Endothelial cell of umbilical vein (primary cell): Measurements from ENCODE around the gene HAVCR2. TPM values are rescaled to one million over a fixed set of nuclear protein-coding genes. Genes with fewer than 3 reads are reported as not detected.

ENCODE experiments used
- BruUV-seq: library from RNA; stranded (reverse); fragments of 400-500 nt; replicated peaks from 2 replicates; lab custom pipeline; 2021; lab: Mats Ljungman, UMichigan
- CTCF ChIA-PET: fragments of 300-600, 350-600 bp; sonication (Branson Sonifier 250); formaldehyde crosslinking; loops from one replicate; lab custom pipeline; 2021; ENCODE audit warnings: antibody characterized with exemption, inconsistent platforms; lab: Charles Lee
- POLR2A ChIA-PET: fragments of 300-600, 350-600 bp; sonication (Branson Sonifier 250); formaldehyde crosslinking; loops from one replicate; lab custom pipeline; 2021; ENCODE audit warnings: antibody characterized with exemption, inconsistent platforms; lab: Charles Lee
- DNase-seq: peaks from one replicate; pipeline ENCODE4 v3.0.0-alpha.2; 2011; ENCODE audit warnings: low read depth, low spot score
- FAIRE-seq: peaks from 2 replicates; lab custom pipeline; 2011; peaks lifted over from hg19 to GRCh38; lab: Jason Lieb, UNC
- H2AFZ ChIP-seq: 2 replicates; pipeline ENCODE4 v1.6.0; 2012; ENCODE audit warnings: low read depth, low read length, control low read depth, inconsistent platforms
- H3K27ac ChIP-seq: 2 replicates; pipeline ENCODE4 v1.5.1; 2011; ENCODE audit warnings: low read depth, mild to moderate bottlenecking, control low read depth, low read length, moderate library complexity; ENCODE audit not compliant: insufficient read depth
- H3K27me3 ChIP-seq, 2 experiments: 2 replicates each; pipeline versions ENCODE4 v1.6.0 to v1.6.1; 2011; ENCODE audit warnings: low read length in 2 of 2, mixed read lengths in 1 of 2; ENCODE audit not compliant: control insufficient read depth in 2 of 2, insufficient read depth in 2 of 2
- H3K36me3 ChIP-seq, 2 experiments: 2 replicates in 1 of 2; 3 replicates in 1 of 2; pipeline ENCODE4 v1.5.1; 2011; ENCODE audit warnings: low read length in 2 of 2, mild to moderate bottlenecking in 1 of 2, moderate library complexity in 1 of 2; ENCODE audit not compliant: control insufficient read depth in 2 of 2, insufficient read depth in 2 of 2; ENCODE audit errors: extremely low read depth in 1 of 2
- H3K4me1 ChIP-seq: 3 replicates; pipeline ENCODE4 v1.5.1; 2011; ENCODE audit warnings: mild to moderate bottlenecking, low read length; ENCODE audit not compliant: control insufficient read depth, insufficient read depth; ENCODE audit errors: extremely low read depth
- H3K4me2 ChIP-seq: 2 replicates; pipeline ENCODE4 v1.6.1; 2011; ENCODE audit warnings: low read length, control low read depth, mixed read lengths; ENCODE audit not compliant: insufficient read depth
- H3K4me3 ChIP-seq, 3 experiments: fragments of 200-600 bp in 1 of 3; sonication (generic), shearing (Covaris generic) in 1 of 3; replicated peaks in 1 of 3; 2 replicates each; pipeline ENCODE4 v1.5.1; 2011 to 2016; ENCODE audit warnings: control low read depth in 3 of 3, low read length in 3 of 3, mild to moderate bottlenecking in 2 of 3, inconsistent platforms in 1 of 3, low read depth in 1 of 3, moderate library complexity in 1 of 3; ENCODE audit not compliant: insufficient read depth in 1 of 3
- H3K79me2 ChIP-seq: 2 replicates; pipeline ENCODE4 v1.6.0; 2012; ENCODE audit warnings: low read length, inconsistent platforms; ENCODE audit not compliant: control insufficient read depth, insufficient read depth
- H3K9ac ChIP-seq: replicated peaks from 2 replicates; pipeline ENCODE3; 2011; ENCODE audit warnings: low read length, control low read depth; ENCODE audit not compliant: insufficient read depth; ENCODE audit errors: extremely low read depth
- H3K9me1 ChIP-seq: replicated peaks from 3 replicates; pipeline ENCODE4 v1.6.0; 2011; ENCODE audit warnings: mild to moderate bottlenecking, low read length; ENCODE audit not compliant: control insufficient read depth, insufficient read depth; ENCODE audit errors: extremely low read depth
- H3K9me3 ChIP-seq: replicated peaks from 2 replicates; pipeline ENCODE4 v1.5.1; 2012; ENCODE audit warnings: low read length, inconsistent platforms; ENCODE audit not compliant: control insufficient read depth, insufficient read depth
- H4K20me1 ChIP-seq: replicated peaks from 2 replicates; pipeline ENCODE3; 2011; ENCODE audit warnings: mild to moderate bottlenecking, low read length; ENCODE audit not compliant: control insufficient read depth, insufficient read depth; ENCODE audit errors: extremely low read depth
- CTCF ChIP-seq, 2 donors: IDR thresholded peaks; 1 replicate in 1 of 2; 2 replicates in 1 of 2; pipeline ENCODE4 v1.5.1; 2011; ENCODE audit warnings: low read length in 2 of 2, mild to moderate bottlenecking in 2 of 2, moderate library complexity in 2 of 2, control low read depth in 1 of 2, inconsistent platforms in 1 of 2, low read depth in 1 of 2; ENCODE audit not compliant: insufficient read depth in 1 of 2; ENCODE audit errors: extremely low read depth in 1 of 2
- EZH2 ChIP-seq: IDR thresholded peaks from 2 replicates; pipeline ENCODE4 v1.6.1; 2012; ENCODE audit warnings: borderline replicate concordance, low read depth, mild to moderate bottlenecking, moderate library complexity, low read length, inconsistent platforms; ENCODE audit not compliant: severe bottlenecking
- FOS ChIP-seq: IDR thresholded peaks from 2 replicates; pipeline ENCODE4 v1.6.1; 2011; ENCODE audit warnings: mild to moderate bottlenecking, low read length, moderate library complexity, borderline replicate concordance; ENCODE audit not compliant: insufficient read depth
- GATA2 ChIP-seq: IDR thresholded peaks from 2 replicates; pipeline ENCODE4 v1.7.0; 2011; ENCODE audit warnings: low read depth, mild to moderate bottlenecking, moderate library complexity, mixed read lengths, low read length; ENCODE audit not compliant: insufficient read length, insufficient read depth
- JUN ChIP-seq: IDR thresholded peaks from 2 replicates; pipeline ENCODE4 v1.6.1; 2011; ENCODE audit warnings: borderline replicate concordance, low read depth; ENCODE audit not compliant: insufficient read length, insufficient read depth
- MAX ChIP-seq: IDR thresholded peaks from 2 replicates; pipeline ENCODE4 v1.6.1; 2011; ENCODE audit not compliant: insufficient read depth, insufficient read length
- MYC ChIP-seq: IDR thresholded peaks from one replicate; pipeline ENCODE4 v1.6.1; 2011; ENCODE audit warnings: mild to moderate bottlenecking, low read depth, low read length
- POLR2A ChIP-seq: IDR thresholded peaks from 2 replicates; pipeline ENCODE4 v1.6.1; 2012; ENCODE audit warnings: low read depth, mild to moderate bottlenecking, control low read depth, low read length
- POLR2AphosphoS5 ChIP-seq: IDR thresholded peaks from 2 replicates; pipeline ENCODE4 v1.6.1; 2012; ENCODE audit warnings: low read depth, mild to moderate bottlenecking, control low read depth, low read length, moderate library complexity; ENCODE audit not compliant: insufficient read depth
- dilution Hi-C: fragments of 300-500 bp; cut with MboI; formaldehyde crosslinking; loops from one replicate; pipeline ENCODE4 v1.15.0; 2019; ENCODE audit warnings: low sequenced_read_pairs; ENCODE audit not compliant: extremely low pct_ligation_motif_present
- intact Hi-C: fragments of 100-400 bp; cut with micrococcal nuclease; formaldehyde crosslinking; loops from one replicate; pipeline ENCODE4 v1.10.0; 2022
- polyA plus RNA-seq, 4 experiments: library from polyadenylated mRNA; depleted of rRNA in 3 of 4; stranded (reverse) in 3 of 4; unstranded in 1 of 4; fragments of >200 nt; gene quantifications; 2 replicates each; pipeline versions ENCODE4 v1.2.1 to v1.2.3, GENCODE V29; 2011 to 2012; ENCODE audit warnings: missing spikeins in 1 of 4
- total RNA-seq: library from RNA; stranded (reverse); gene quantifications from 2 replicates; pipeline ENCODE4 v1.2.3, GENCODE V29; 2021

Gene HAVCR2
- total and polyA plus RNA-seq, 2 donors (not counting 3 experiments of a cell fraction or from before 2014, with no cell fraction given) = not detected

GRCh38 chr5:157086751-157087359 is 22.0 kb downstream of the HAVCR2 start:
- POLR2A ChIA-PET = no interaction called here
- Histone ChIP-seq H3K4me1 (no peaks in the 10 kb centered on the region), H3K9me1 (no peaks in the 10 kb centered on the region), H4K20me1 (no peaks in the 10 kb centered on the region), H3K9ac (no peak overlapping the region), H3K4me2 (no peak overlapping the region), H3K9me3 (no peaks in the 10 kb centered on the region), H3K36me3 (no peaks in the 10 kb centered on the region), H3K27me3 (no peaks in the 10 kb centered on the region), H2AFZ (no peak overlapping the region), H3K79me2 (no peaks in the 10 kb centered on the region), H3K4me3 (no peak overlapping the region), H3K27ac (no peak overlapping the region)
- intact Hi-C loops = no loop called here
- FAIRE-seq (no peak), DNase-seq (no peak)
- no TSS peak for BruUV-seq
- dilution Hi-C loops = no loop called here
- CTCF ChIA-PET = no interaction called here
- TF ChIP-seq CTCF (IDR thresholded peaks at IDR 0.05; ENCODE audit: extremely low read depth in 1 of 2, insufficient read depth in 1 of 2, low read depth in 1 of 2, low read length in 2 of 2) (no peak), FOS (no peak), GATA2 (no peak), MAX (no peak), EZH2 (no peak), POLR2A (no peak), JUN (no peak), MYC (no peak), POLR2AphosphoS5 (no peak)
